HG03196 (cell line): ENCODE data around the gene YAP1.

Experiments used
- ATAC-seq: cut with Tn5 transposase; IDR thresholded peaks from one replicate; pipeline ENCODE4 v1.9.1; 2021; ENCODE audit not compliant: unreplicated experiment

YAP1 gene

GRCh38 chr11:102116453-102117205, 6.4 kb downstream of the YAP1 start:
- ATAC-seq: no peak

- no peak for ATAC-seq
These were observed 7.3 kb downstream of the YAP1 start for GRCh38 chr11:102117472-102118113.

- ATAC-seq: no peak
These were observed 8.7 kb downstream of the YAP1 start for GRCh38 chr11:102118937-102119336.

- ATAC-seq: no peak
These were observed 9.8 kb downstream of the YAP1 start for GRCh38 chr11:102119997-102120396.

GRCh38 chr11:102120437-102120973, 10.3 kb downstream of the YAP1 start:
- ATAC-seq: no peak

- ATAC-seq: no peak
These were observed 11.1 kb downstream of the YAP1 start for GRCh38 chr11:102121329-102121728.

GRCh38 chr11:102134597-102134996, 24.4 kb downstream of the YAP1 start:
- no peak for ATAC-seq

GRCh38 chr11:102135256-102135655, 25.0 kb downstream of the YAP1 start:
- ATAC-seq: no peak

GRCh38 chr11:102138223-102138622, 28.0 kb downstream of the YAP1 start:
- no peak for ATAC-seq

- ATAC-seq: no peak
These were observed 28.4 kb downstream of the YAP1 start for GRCh38 chr11:102138670-102139069.

- ATAC-seq: no peak
These were observed 28.8 kb downstream of the YAP1 start for GRCh38 chr11:102139081-102139498.

GRCh38 chr11:102142333-102142732, 32.1 kb downstream of the YAP1 start:
- ATAC-seq: no peak

GRCh38 chr11:102143867-102144266, 33.6 kb downstream of the YAP1 start:
- ATAC-seq: no peak

GRCh38 chr11:102144357-102145355, 34.4 kb downstream of the YAP1 start:
- no peak for ATAC-seq

GRCh38 chr11:102147015-102147414, 36.8 kb downstream of the YAP1 start:
- no peak for ATAC-seq

GRCh38 chr11:102147632-102148031, 37.4 kb downstream of the YAP1 start:
- ATAC-seq: no peak

- ATAC-seq: no peak
These were observed 37.8 kb downstream of the YAP1 start for GRCh38 chr11:102148059-102148458.

- ATAC-seq: no peak
These were observed 41.7 kb downstream of the YAP1 start for GRCh38 chr11:102151784-102152525.

- ATAC-seq: no peak
These were observed 42.8 kb downstream of the YAP1 start for GRCh38 chr11:102153082-102153481.

GRCh38 chr11:102154806-102155205, 44.6 kb downstream of the YAP1 start:
- no peak for ATAC-seq
